ENCODE measurements around the gene USO1. TPM values are rescaled to one million over a fixed set of nuclear protein-coding genes. Genes with fewer than 3 reads are reported as not detected.
A peak's percentile ranks its signal among the peaks of the same experiment; 100 is the strongest.

The USO1 gene
- total RNA-seq, 1 donor from 2014 or later, result 41.2 TPM

GRCh38 chr4:75729836-75730235 lies 5.5 kb downstream of the USO1 start:
- H3K36me3 Mint-ChIP-seq (ENCODE audit: low read depth), result peaks cover 11% of the 10 kb centered on the region
- no peak overlapping the region for H3K27ac Mint-ChIP-seq (ENCODE audit: unreplicated experiment)
- peaks cover 10% of the 10 kb centered on the region for H3K9me3 Mint-ChIP-seq
- DNase-seq (ENCODE audit: low read depth, low spot score), result no peak
- H3K27me3 Mint-ChIP-seq (ENCODE audit: low read depth), result no peaks in the 10 kb centered on the region
- no peak for TF ChIP-seq CTCF (conservative IDR thresholded peaks at IDR 0.05)
- H3K4me3 Mint-ChIP-seq, result no peak overlapping the region
- H3K4me1 Mint-ChIP-seq, result peaks cover 23% of the 10 kb centered on the region

GRCh38 chr4:75733369-75733768 lies 9.0 kb downstream of the USO1 start:
- Mint-ChIP-seq H3K27me3 (ENCODE audit: low read depth) (no peaks in the 10 kb centered on the region), H3K27ac (ENCODE audit: unreplicated experiment) (no peak overlapping the region), H3K4me3 (no peak overlapping the region), H3K9me3 (peaks cover 10% of the 10 kb centered on the region), H3K36me3 (ENCODE audit: low read depth) (peaks cover 15% of the 10 kb centered on the region), H3K4me1 (no peaks in the 10 kb centered on the region)
- no peak for DNase-seq (ENCODE audit: low read depth, low spot score)
- no peak for TF ChIP-seq CTCF (conservative IDR thresholded peaks at IDR 0.05)

- no peak overlapping the region for H3K27ac Mint-ChIP-seq (ENCODE audit: unreplicated experiment)
- no peak for DNase-seq (ENCODE audit: low read depth, low spot score)
- peaks cover 15% of the 10 kb centered on the region for H3K36me3 Mint-ChIP-seq (ENCODE audit: low read depth)
- H3K4me1 Mint-ChIP-seq, result no peaks in the 10 kb centered on the region
- TF ChIP-seq CTCF (conservative IDR thresholded peaks at IDR 0.05), result no peak
- H3K4me3 Mint-ChIP-seq, result no peak overlapping the region
- H3K9me3 Mint-ChIP-seq, result peaks cover 10% of the 10 kb centered on the region
- no peaks in the 10 kb centered on the region for H3K27me3 Mint-ChIP-seq (ENCODE audit: low read depth)
These were observed 11.1 kb downstream of the USO1 start for GRCh38 chr4:75735525-75735924.

- Mint-ChIP-seq H3K4me1 (no peaks in the 10 kb centered on the region), H3K27ac (ENCODE audit: unreplicated experiment) (peak overlapping the region; percentile 22), H3K9me3 (peaks cover 10% of the 10 kb centered on the region), H3K36me3 (ENCODE audit: low read depth) (peaks cover 15% of the 10 kb centered on the region), H3K4me3 (no peak overlapping the region), H3K27me3 (ENCODE audit: low read depth) (no peaks in the 10 kb centered on the region)
- DNase-seq (ENCODE audit: low read depth, low spot score), result no peak
- no peak for TF ChIP-seq CTCF (conservative IDR thresholded peaks at IDR 0.05)
These were observed 12.5 kb downstream of the USO1 start for GRCh38 chr4:75736862-75737261.

GRCh38 chr4:75737398-75737797 lies 13.0 kb downstream of the USO1 start:
- H3K9me3 Mint-ChIP-seq, result peaks cover 10% of the 10 kb centered on the region
- no peak overlapping the region for H3K27ac Mint-ChIP-seq (ENCODE audit: unreplicated experiment)
- no peaks in the 10 kb centered on the region for H3K4me1 Mint-ChIP-seq
- H3K27me3 Mint-ChIP-seq (ENCODE audit: low read depth), result no peaks in the 10 kb centered on the region
- no peak overlapping the region for H3K4me3 Mint-ChIP-seq
- H3K36me3 Mint-ChIP-seq (ENCODE audit: low read depth), result peaks cover 15% of the 10 kb centered on the region
- no peak for DNase-seq (ENCODE audit: low read depth, low spot score)
- no peak for TF ChIP-seq CTCF (conservative IDR thresholded peaks at IDR 0.05)

GRCh38 chr4:75741027-75741426 lies 16.6 kb downstream of the USO1 start:
- peaks cover 5% of the 10 kb centered on the region for H3K4me1 Mint-ChIP-seq
- no peak overlapping the region for H3K27ac Mint-ChIP-seq (ENCODE audit: unreplicated experiment)
- no peaks in the 10 kb centered on the region for H3K9me3 Mint-ChIP-seq
- no peak overlapping the region for H3K4me3 Mint-ChIP-seq
- peaks cover 3% of the 10 kb centered on the region for H3K36me3 Mint-ChIP-seq (ENCODE audit: low read depth)
- no peaks in the 10 kb centered on the region for H3K27me3 Mint-ChIP-seq (ENCODE audit: low read depth)
- DNase-seq (ENCODE audit: low read depth, low spot score), result no peak
- TF ChIP-seq CTCF (conservative IDR thresholded peaks at IDR 0.05), result no peak

Measured in neural crest cell (in vitro differentiated cells).